ENCODE results near the gene CAMK1D.

DNA sequence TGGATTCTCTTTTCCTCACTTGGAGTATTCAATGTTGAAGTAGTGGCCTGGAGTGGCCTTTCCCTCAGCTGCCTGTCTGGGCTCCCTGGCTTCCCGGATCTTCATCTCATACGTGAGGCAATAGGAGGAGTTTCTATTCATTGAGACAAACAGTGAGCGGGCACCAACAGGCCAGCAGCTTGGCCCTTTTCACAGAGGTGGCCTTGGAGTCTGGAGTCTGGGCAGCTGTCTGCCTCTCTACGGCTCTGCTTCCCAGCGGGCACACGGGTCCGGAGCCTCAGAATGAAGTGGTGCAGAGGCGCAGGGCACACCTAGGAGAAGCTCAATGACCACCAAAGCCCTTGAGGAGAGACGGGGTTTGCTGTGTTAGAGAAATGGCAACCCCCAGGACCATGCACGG, 482.7 kb downstream of the CAMK1D start:
- TF ChIP-seq, protein P1, sequence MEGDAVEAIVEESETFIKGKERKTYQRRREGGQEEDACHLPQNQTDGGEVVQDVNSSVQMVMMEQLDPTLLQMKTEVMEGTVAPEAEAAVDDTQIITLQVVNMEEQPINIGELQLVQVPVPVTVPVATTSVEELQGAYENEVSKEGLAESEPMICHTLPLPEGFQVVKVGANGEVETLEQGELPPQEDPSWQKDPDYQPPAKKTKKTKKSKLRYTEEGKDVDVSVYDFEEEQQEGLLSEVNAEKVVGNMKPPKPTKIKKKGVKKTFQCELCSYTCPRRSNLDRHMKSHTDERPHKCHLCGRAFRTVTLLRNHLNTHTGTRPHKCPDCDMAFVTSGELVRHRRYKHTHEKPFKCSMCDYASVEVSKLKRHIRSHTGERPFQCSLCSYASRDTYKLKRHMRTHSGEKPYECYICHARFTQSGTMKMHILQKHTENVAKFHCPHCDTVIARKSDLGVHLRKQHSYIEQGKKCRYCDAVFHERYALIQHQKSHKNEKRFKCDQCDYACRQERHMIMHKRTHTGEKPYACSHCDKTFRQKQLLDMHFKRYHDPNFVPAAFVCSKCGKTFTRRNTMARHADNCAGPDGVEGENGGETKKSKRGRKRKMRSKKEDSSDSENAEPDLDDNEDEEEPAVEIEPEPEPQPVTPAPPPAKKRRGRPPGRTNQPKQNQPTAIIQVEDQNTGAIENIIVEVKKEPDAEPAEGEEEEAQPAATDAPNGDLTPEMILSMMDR (conservative IDR thresholded peaks at IDR 0.05) = no peak
- no peak for TF ChIP-seq EZH2 (IDR thresholded peaks at IDR 0.05; ENCODE audit: low read depth)

All from PC-9 (cell line).